ENCODE data around the gene PIGU.
"Not testable (repeated sequence)": the region's sequence is repeated elsewhere in the genome, so short reads cannot be mapped to it uniquely, and the experiment has no call there.

Gene PIGU

DNA sequence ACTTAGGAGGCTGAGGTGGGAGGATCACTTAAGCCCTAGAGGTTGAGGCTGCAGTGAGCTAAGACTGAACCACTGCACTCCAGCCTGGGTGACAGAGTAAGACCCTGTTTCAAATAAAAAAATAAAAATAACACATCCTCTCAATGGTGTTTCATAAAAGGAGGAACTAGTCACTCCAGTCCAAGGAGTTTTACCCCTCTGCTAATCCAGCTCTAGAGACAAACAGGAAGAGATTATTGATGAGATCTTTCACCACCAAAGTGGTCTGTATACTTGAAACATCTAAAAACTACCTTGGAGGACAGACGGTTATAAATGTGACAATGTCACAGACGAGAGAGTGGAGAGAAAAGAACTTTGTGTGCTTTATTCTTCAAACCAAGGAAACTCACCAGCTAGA, 58.2 kb downstream of the PIGU start:
- peak; percentile 29 for DNase-seq

DNA sequence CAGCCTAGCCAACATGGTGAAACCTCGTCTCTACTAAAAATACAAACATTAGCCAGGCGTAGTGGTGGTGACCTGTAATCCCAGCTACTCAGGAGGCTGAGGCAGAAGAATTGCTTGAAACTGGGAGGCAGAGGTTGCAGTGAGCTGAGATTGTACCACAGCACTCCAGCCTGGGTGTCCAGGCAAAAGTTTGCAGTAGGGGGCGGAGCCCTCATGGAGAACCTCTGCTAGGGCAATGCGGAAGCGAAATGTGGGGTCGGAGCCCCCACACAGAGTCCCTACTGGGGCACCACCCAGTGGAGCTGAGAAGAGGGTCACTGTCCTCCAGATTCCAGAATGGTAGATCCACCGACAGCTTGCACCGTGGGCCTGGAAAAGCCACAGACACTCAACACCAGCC, 60.0 kb downstream of the PIGU start:
- not testable (repeated sequence) for DNase-seq

DNA sequence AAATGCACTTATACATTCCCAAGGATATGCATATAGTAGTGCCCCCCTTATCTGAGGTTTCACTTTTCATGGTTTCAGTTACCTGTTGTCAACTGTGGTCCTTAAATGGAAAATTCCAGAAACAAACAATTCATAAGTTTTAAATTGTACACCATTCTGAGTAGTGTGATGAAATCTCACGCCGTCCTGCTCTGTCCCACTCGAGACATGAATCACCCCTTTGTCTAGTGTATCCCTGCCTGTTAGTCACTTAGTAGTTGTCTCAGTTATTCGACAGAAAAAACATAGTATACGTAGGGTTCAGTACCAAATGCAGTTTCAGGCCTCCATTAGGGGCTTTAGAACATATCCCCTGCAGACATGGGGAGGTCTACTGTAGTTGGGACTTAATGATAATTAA, 61.4 kb downstream of the PIGU start:
- DNase-seq, result no peak

DNA sequence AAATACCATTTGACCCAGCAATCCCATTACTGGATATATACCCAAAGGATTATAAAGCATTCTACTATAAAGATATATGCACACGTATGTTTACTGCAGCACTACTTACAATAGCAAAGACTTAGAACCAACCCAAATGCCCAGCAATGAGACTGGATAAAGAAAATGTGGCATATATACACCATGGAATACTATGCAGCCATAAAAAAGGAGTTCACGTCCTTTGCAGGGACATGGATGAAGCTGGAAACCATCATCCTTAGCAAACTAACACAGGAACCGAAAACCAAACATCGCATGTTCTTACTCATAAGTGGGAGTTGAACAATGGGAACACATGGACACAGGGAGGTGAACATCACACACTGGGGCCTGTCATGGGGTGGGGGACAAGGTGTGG, 64.9 kb downstream of the PIGU start:
- DNase-seq, result not testable (repeated sequence)

DNA sequence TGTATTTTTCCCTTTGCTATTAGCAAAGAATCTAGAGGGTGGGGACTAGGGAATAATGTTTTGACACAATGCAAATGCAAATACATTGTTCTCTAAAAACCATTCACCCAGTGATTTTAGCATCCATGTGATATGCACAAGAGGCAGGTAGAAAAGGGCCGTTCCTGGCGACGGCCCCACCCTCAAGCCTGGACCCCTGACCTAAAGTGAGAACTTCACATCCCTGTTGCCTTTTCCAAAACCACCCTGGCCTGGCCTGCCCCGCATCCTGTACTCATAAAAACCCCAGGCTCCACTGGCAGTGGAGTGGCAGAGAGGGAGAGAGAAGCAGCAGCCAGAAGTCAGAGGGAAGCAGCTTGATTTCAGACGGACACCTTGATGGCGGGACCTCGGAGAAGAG, 69.8 kb downstream of the PIGU start:
- no peak for DNase-seq

DNA sequence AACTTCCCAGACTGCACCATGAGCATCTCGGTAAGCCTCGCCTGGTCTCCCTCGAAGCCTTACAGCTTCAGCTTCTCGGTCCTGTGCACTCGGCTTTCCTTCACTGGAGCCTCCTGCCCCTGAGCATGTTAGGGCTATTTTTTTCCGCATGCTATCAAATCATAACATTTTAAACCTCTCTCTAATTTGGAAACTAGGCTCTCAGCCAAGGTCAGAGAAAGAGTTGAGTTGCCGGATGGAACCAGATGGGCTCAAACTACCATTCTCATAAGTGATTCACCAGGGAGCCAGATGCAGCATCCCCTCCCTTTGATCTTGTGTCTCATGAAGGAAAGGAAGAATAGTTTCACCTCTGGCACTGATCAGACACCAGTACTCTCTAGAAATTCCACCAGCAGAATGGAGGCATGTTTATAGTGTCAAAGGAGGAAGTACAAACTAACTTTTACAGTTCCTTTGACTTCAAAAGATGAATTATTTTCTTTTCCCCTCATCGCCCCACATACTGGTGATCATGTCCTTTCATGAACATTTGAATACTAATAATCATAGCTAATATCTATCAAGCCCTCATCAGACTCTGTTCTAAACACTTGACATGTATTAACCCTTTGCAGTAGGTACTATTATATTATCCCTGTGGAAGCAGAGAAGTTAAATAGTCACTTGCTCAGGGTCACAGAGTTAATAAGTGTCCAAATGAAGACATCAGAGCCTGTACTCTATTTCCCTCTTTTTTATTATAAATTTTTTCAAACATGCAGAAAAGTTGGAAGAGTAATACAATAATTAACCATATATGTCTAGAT, 71.7 kb downstream of the PIGU start:
- DNase-seq, result no peak

DNA sequence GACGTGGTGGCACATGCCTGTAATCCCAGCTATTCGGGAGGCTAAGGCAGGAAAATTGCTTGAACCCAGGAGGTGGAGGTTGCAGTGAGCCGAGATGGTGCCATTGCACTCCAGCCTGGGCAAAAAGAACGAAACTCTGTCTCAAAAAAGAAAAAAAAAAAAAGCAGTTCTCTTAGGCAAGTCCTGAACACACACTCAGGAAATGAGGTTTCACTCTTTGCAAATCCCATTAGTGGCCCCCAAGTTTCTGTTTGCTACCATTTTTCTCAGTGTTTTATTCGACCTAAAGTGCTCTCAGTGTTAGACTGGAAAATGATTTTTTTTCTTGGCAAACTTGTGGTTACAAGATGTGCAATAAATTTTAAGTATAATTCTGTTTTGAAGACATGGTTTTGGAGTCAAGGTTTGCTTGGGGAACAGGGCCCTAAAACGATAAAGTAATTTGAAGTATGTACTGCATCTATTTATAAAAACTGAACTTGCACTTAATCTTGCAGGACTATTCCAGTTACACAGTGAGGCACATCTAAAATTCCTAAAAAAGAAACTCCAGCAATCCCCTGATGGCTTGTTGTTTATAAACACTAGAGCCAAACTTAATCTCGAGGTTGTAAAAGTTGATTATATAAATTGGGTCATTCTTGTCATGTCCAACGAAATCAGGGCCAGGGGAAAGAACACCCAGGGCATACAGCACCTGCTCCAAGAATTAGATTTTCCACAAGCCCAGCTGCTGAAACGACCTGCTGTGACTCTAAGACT, 75.8 kb downstream of the PIGU start:
- DNase-seq, result no peak

DNA sequence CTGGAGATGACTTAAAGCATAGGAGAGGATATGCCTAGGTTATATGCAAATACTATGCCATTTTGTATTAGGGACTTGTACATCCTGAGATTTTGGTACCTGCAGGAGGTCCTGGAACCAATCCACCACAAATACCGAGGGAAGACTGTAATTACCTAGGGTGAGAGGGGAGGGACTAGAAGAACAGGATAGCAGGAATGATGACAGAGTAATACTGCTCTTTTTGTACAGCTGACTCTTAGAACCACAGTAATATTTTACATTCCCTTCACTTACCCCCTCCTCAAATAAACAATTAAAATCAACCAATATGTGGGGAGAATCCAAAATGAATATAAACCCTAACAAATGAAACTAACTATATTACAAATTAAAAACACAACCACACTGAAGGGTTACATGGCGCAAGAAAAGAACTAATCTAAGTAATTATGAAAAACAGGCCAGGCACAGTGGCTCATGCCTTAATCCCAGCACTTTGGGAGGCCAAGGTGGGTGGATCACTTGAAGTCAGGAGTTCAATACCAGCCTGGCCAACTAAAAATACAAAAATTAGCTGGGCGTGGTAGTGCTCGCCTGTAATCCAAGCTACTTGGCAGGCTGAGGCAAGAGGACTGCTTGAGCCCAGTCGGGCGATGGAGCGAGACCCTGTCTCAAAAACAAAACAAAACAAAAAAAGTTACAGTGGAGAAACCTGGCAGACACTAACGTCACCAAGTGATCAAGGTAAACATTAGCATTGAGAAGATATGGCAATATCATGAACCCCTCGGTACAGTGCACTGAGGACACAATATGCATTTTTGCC, 81.3 kb downstream of the PIGU start:
- DNase-seq, result no peak

DNA sequence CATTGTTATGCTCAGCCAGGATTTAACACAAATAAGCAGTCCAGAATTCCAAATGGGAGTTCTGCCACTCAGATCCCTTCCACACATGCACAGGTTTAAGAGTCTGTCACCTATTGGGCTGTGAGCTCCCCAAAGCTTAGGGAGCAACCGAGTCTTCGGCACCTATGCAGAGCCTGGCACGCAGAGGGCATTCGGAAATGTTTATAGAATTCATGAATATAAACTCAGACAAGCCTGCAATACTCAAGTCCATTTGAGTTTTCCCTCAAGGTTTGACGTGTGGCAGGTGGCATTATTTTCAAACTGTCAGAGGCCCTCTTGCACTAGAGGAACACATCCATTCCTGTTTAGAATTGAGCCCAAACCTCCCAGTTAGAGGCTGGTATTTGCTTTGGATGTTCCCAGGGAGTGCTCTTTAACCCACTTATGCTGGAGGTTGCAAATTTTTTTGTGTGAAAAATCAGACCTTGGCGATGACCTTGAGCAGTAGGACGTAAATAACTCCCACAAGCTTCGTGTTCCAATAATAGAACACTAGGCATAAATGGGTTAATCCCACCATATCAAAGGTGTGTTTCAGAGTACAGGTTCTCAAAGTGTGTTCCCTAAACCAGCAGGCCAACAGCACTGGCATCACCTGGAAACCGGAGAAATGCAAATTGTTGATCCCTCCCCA, 90.3 kb downstream of the PIGU start:
- no peak for DNase-seq

DNA sequence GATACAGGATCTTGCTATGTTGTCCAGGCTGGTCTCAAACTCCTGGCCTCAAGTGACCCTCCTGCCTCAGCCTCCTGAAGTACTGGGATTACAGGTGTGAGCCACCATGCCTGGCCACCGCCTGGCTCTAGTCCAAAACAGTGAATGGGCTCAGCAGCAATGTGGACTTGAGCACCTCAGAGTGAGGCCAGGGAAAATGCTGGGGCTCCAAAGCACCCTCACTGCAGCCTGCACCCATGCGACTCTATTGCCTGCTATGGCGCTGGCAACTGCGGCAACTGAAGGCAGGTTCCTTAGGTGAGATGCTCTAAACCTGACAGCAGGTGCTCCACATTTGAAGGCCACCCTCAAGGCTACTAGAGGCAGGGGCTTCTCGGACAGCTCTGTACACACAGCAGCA, 91.9 kb downstream of the PIGU start:
- DNase-seq, result no peak

DNA sequence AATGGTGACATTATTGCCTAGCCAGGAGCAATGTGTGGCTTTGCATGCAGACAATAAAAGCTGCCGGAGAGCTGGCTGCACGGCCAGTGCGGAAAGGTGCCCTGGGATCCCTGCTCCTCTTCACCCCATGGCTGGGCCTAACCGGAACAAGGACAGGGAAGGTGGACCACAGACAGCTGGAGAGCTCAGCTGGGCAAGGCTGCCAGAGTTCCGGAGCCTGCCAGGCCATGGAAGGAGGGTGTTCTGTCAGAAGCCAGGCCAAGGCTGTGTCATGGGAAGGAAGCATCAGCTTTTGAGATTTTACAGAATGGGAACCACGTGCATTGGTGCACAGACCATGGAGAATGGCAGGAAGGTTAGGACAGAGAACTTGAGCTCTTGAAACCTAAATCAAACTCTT, 93.3 kb downstream of the PIGU start:
- DNase-seq, result no peak

DNA sequence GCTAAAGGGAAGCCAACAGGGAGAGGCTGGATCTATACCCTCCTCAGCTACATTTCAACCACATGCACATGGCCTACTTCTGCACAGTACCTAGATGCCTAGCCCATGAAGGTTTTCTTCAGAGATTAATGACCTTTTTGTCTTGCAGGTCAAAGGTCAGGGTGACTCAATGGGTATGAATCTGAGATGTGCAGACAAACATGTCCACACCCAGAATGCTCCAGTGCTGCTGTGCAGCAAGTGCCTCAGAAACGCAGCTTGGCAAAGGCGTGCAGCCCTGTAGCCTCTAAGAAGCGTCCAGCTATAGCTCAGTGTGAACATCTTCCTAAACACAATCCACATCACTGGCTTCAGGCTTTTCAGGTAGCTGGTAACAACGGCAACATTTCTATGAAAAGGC, 94.0 kb downstream of the PIGU start:
- DNase-seq, result no peak

DNA sequence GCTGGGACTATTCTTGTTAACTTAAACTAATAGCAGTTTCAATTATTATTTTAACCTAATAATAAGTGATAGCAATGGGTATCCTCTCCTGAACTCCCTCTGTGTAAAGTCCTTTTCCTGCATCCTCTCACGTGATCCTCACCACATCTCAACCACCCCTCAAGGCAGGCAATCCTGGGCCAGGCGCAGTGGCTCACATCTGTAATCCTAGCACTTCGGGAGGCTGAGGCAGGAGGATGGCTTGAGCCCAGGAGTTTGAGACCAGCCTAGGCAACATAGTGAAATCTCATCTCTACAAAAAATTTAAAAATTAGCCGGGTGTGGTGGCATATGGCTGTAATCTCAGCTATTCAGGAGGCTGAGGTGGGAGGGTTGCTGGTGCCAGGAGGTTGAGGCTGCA, 94.7 kb downstream of the PIGU start:
- DNase-seq, result no peak

DNA sequence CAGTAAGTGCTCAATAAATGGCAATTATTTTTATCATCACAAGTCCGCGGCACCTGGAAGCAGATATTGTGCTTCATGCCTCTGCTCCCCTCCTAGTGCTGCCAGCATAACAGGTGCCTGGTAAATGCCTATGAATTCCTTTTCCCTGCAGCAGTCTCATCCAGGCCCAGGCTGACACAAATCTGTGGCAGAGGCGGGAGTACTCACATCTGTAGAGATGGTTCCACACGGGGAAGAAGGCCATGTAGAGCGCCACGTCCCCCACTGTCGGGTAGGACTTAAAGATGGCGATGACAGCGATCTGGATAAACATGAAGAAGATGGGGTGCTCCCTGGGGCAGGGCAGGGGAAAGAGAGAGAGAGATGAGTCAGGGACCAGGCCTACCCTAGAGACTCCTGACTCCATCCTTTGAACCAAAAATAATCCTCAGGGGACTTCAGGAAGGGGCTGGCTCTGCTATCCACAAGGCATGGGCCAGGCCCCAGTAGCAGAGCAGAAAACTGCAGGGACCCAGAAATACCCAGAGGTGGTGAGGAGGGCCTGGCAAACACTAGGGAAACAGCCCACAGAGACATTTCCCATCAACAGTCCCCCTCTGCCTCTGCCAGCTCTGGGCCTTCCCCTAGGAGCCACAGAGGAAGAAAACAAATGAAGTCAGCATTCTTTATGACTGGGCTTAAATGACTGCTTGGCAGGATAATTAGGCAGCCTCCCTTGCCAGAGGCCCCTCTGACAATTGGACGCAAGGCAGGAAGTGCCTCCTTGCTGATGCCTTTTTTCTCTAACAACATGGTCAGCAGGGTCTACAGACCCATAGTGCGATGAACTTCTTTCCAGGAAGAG, 95.3 kb downstream of the PIGU start:
- DNase-seq, result no peak

DNA sequence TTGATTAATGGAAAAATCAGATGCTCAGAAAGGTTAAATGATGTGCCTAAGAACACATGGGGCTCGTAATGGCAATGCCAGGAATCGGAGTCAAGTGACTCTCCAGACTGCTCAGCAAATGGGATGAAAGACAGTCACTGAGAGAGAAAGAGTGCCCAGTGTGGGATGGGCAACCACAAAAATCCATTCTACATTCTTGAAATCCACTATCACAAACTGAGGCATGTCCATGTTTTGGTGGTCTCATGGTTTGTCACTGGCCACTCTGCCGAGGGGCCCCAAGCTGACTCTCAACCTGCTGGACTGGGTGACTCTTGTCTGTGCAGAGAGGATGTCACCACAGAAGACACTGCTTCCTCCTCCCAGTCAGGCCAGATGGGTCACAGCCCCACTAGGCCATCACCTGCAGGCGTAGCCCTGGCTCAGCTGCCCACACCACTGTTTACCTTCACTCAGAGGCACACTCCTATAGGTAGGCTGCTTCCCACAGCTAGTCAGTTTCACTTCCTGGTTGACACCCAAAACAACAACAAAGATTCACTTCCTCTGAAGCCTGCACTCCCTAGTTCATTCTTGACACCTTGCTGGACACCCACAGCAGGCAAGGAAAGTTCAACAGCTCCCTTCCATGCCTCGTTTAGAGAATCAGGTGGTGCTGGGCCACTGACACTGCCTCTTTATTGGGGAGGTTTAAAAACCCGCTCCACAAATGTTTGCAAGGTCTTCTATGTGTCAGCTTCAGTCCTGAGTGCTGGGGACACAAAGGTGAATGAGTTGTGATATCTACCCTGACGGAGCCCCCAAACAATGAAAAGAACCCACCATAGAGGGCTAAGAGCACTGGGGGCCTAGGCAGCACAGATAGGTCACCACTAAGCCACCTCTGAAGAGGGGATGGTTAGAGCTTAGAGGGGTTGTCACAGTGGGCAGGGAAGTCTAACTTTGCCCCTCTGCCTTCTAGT, 96.6 kb downstream of the PIGU start:
- DNase-seq, result no peak

DNA sequence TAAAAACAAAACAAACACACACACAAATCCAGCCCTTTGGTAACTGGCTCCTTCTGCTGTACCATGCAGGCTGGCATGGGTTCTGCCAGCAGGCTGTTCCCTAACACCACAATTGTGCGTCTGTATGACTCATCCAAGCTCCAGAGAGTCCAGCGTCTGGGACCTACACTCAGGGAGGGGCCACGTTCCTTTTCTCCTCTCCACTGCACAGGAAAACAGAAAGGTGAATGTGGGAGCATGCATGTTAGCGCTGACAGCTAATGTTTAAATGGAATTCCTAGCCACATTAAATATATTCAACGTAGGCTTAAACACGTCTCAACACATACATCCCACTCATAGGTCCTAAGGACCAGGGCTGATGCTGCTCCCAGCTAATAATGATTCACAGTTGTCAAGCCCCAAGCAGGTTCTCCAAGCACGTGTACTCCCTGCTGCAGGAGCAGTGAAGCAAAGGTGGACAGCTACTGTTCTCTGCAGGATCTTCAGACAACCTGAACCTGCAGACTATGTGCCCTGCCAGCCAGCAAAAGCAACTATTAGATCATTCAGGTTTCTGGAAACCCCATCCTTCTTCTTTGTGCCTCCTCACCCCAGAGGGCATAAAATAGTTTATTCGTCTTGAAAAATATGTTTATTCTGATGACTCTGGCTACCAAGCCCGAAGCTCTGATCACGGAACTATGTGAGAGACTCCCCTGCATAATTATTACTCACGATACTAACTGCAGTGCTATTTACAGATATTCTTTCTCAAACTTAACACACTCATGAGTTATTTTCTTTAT, 97.5 kb downstream of the PIGU start:
- DNase-seq, result no peak

DNA sequence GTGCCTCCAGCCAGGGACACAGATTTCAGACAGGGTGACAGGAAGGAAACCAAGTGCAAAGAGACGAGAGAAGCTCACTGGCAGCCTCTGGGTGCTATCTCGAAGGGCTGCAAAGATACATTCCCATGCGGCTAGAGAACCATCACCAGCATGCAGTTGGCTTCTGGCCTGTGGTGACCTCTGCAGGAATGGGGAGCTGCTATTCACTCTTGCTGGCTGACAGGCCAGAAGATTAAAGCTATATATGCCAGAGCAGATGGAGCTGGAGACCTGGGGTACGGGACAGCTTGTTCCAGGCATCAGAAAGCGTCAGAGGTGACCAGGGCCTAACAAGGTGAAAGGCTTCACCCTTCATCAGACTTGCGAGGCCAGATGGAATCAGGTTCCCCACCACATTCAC, 98.4 kb downstream of the PIGU start:
- no peak for DNase-seq

DNA sequence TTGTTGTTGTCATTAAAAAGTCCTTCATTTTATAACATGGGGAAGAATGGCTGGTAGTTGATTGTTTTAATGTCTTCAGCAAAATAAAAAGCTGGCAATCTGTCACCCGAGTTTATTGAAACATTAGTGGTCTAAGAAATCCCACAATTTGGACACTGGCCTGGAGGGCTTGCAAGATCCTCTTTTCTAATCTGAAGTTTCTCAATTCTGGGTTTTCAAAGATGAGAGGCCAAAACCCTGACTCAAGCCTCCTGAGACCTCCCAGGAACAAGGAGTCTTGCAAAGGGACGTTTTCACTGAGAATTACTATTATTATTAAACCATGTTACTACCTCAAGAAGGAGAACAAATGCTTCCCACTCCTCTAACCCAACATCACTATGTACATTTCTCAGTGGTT, 98.9 kb downstream of the PIGU start:
- no peak for DNase-seq

DNA sequence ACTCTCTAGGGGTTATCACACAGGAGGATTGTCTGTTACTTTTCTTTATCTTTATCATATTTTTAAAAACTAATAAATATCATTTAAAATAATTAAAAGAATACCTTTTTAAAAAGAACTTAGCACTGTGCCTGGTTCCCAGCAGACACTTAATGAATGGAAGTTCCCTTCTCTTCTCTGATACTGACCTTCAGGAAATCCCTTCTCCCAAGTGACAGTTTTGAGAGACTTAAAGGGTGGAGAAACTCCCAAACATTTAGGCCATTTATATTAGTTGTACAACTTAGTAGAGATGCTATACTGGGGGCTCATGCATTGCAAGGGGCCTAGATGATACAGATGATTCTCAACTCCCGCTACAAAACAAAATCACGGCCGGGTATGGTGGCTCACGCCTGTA, 99.8 kb downstream of the PIGU start:
- no peak for DNase-seq

DNA sequence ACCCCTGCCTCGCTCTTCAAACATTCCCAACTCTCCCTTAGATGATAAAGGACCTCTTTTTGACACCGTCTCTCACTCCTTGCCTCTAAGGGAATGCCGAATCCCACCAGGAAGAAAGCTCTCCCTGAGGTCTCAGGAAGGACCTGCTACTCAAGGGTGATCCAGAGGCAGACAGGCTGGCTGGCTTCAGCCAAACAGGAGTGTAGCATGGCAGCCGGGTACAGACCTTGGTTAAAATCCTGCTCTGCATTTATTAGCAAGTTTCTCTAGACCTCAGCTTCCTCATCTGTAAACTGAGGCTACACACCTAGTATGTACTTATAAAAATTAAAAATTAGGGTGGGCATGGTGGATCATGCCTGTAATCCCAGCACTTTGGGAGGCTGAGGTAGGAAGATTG, 101.1 kb downstream of the PIGU start:
- no peak for DNase-seq
